8988T (cell line): ENCODE results near the gene TAGLN.
"Not testable (repeated sequence)": the region's sequence is repeated elsewhere in the genome, so short reads cannot be mapped to it uniquely, and the experiment has no call there.

Experiments
- DNase-seq: peaks from one replicate; pipeline ENCODE4 v3.0.0; 2011

The TAGLN gene

DNA sequence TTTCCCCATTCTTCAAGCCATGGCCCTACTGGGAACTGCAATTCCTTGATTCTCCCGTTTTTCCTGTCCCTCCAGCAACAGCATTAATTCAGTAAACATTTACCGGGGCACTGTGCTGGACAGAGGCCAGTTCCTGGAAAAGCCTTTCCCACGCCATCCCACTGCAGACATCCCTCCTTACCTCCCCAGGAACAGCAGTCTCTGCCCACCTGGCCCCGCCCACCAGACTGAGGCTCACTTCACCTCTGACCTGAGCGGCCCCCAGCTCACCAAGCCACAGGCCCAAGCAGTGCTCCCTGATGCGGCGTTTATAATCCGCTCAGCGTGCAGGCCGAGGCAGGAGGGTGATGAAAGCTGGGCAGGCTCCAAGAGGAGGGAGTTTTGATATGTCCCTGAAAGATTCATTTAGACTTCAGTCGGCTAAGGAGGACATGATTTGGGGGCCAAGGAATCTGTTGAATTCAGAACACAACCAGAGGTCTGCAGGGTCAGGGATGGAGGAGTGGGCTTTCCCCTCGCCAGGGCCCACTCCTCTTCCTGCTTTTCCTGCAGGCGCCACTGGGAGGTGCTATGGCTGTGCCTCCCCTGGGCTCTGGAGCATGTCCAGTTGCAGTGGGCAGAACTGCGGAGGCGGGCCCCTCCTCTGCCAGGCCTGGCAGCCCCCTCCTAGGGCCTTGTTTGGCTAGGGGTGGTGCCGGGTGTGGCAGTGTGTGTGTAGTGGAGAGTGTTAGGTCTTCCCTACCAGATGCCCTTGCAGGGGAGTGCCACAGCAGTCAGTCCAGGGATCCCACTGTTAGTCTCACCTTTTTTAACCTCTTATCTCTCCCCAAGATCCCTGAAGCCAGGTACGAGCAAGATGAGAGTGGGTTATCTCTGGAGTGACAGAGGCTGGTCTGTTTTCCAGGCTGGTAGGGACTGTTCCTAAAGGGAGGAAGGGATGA is 1.4 kb upstream of the TAGLN start:
- no peak for DNase-seq

DNA sequence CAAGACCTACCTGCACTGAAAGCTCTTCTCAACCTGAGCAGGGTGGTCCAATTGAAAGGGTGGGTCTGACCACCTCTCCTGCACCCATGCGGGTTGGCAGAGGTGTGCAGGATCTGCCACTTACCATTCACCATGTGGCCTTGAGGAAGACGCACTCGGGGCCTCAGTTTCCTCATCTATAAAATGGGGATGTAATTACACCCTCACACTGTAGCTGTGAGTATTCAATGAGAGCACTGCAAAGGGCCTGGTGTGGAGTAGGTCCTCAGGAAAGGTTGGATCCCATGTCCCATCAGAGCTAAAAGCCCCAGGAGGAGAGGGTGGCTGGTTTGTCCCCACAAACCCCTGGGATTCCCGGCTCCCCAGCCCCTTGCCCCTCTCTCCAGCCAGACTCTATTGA is 557 bp upstream of the TAGLN start:
- no peak for DNase-seq

DNA sequence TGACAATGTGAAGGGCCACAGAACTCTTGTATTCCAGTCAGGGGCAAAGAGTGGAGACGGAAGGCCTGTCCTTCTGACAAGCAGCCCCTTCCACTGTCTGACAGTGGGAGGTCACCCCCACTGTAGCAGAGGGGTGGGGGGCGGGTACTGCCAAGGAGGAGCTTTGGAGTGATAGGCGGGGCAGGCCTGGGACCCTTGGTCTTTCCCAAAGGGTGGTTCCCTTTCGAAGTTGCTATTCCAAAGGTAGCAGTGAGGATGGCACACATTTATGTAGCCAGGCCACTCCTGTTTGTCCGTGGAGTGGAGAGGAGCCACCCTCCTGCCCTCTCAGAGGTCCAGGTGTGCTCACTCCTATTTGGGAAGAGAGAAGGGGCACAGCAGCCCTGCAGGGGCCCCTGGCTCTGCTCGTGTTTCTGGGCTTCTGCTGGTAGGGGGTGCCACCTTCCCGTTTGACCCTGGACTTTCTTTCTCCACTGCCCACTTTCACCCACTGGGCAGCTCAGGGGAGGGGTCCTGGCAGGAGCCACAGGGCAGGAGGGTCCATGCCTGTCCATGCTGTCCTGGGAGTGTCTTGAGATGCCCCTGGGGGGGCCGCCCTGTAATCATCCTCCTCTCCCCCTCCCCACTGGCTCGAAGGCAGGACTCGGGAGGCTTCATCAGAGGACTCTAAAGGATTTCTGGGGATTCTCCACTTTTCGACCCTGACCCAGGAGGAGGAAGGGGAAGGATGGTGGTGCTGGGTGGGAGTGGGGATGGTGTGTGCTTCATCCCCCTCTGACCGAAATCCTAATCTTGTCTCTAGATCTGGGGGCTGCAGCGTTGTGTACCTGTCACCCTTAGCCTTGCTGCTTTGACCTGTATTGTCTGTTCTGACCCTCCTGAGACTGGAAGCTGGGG is 994 bp downstream of the TAGLN start:
- DNase-seq, result no peak

DNA sequence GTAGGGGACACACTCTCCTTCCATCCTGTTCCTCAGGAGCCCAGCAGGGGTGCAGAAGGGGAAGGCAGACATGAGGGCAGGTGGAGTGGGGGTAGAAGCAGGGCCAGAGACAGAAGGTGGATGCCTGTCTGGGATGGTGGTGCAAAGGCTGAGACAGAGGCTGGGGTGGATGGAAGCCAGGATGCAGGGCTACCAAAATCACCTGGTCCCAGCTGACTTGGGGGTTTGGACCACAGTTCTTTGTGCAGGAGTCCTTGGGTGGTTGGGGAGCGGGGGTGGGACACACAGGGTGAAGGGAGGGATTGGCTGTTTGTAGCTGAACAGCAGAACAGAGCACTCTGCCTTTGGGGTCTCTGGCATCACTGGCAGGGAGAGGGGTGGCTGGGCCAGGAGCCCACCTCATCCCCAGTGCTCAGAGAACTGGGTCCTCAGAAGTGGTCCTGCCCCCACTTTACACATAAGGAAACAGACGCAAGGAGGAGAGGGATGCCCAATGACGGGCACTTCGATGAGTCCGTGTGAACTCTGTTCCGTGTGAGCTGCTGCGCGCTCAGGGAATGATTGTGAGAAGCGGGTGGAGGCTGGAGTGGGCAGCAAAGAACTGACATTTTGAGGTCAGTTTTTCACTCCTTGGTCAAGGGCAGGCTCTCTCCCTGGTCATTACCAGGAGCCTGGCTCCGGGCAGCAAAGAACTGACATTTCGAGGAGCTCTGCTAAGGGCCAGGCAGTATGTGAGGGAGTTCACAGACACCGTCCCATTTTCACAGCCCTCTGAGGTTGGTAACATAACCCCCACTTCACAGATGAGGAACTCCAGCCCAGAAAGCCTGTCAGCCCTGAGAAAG is 1.9 kb downstream of the TAGLN start:
- DNase-seq, result no peak

DNA sequence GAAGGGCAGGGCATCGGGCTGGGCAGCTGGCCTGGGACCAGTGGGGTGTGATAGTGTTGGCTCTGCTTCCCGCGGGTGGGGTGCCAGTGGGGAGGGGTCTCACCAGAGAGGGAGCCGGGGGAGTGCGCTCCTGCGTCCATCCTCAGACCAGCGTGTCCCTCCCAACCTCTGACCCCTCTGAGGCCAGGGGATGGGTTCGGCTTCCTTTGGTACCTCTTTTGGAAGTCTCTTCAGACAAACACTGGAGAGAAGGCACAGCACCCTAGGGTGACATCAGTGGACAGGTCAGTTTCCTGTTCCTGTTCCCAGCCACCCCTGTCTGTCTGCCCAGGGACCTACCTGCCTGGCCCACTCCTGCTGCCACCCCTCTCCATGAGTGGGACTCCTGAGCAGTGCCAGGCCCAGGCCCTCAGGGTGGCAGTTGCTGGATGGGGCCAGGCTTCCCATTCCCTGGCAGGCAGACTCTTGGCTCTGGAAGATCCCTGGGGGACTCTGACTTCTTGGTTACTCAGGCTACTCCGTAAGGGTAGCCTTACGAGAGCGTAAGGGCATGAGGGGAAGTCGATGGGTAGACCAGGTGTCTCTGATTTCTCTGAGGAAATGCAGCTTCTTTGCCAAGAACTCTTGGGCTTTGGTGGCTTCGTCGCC is 2.6 kb downstream of the TAGLN start:
- DNase-seq, result no peak

DNA sequence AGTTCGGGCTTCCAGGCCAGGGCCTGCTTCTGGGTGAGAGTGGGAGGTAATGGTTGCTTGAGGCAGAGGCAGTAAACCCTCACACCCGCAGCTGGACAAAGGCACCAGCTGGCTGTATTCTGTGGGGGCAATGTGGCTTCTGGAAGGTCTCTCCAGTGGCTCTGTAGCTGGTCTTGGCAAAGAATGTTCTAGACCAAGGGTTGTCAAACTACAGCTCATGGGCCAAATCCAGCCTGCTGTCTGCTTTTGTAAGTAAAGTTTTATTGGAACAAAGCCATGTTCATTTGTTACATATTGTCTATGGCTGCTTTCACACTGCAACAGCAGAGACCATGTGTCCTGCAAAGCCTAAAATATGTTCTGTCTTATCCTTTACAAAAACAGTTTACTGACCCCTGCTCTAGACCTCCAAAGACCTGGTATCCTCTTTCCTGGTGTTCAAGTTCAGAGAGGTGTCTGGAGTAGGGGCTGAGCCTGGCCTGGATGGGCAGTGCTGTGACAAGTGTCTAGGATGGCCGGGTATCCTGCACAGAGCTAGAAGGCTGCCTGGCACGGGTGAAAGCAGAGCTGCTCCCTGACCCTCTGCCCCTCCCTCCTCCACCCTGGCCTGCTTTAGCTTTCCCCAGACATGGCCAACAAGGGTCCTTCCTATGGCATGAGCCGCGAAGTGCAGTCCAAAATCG is 3.4 kb downstream of the TAGLN start:
- no peak for DNase-seq

DNA sequence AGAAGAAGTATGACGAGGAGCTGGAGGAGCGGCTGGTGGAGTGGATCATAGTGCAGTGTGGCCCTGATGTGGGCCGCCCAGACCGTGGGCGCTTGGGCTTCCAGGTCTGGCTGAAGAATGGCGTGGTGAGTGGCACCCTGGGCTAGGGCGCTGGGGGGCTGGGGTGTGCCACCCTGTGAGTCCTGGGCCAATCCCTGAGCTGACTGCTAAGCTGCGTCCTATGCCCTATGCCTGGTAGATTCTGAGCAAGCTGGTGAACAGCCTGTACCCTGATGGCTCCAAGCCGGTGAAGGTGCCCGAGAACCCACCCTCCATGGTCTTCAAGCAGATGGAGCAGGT is 3.9 kb downstream of the TAGLN start:
- no peak for DNase-seq

DNA sequence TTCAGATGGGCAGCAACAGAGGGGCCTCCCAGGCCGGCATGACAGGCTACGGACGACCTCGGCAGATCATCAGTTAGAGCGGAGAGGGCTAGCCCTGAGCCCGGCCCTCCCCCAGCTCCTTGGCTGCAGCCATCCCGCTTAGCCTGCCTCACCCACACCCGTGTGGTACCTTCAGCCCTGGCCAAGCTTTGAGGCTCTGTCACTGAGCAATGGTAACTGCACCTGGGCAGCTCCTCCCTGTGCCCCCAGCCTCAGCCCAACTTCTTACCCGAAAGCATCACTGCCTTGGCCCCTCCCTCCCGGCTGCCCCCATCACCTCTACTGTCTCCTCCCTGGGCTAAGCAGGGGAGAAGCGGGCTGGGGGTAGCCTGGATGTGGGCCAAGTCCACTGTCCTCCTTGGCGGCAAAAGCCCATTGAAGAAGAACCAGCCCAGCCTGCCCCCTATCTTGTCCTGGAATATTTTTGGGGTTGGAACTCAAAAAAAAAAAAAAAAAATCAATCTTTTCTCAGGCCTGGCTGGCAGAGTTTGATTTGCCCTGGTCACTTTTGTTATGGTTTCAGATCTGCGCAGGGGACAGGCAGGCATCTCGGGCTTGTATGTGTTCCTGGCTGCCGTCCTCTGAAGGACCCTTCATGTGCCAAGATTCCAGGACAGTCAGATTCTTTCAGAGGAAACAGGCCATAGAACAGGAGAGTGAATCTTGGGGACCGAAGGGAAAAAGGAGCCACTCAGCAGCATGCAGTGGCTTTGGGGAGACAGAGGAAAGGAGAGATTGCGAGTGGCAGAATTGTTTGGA is 5.3 kb downstream of the TAGLN start:
- DNase-seq, result no peak

DNA sequence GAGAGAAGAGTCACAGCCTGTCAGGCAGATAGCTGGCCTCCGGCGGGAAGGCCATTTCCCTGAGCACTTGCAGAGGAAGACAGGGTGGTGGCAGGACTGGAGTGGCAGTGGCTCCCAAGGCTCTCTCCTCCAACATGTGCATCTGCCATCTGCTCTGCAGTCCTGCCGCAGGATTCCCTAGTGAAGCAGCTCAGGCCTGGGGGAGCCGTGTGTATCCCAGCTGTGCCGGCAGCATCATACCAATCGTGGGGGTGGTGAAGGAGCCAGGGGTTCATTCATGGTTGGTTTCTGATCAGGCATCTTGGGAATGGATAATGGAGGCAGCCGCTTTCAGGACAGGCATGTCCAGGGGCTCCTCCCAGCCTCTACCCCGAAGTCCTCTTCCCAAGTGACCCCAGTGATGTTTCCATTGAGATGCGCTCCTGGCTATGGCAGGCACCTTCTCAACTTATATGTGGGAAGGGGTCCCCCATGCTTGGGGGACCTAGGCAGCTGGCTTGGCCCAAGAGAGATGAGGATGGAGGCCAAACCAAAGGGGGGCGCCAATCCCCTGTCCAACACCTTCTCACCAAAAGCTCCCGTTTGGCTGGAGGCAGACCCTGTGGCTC is 6.1 kb downstream of the TAGLN start:
- no peak for DNase-seq

DNA sequence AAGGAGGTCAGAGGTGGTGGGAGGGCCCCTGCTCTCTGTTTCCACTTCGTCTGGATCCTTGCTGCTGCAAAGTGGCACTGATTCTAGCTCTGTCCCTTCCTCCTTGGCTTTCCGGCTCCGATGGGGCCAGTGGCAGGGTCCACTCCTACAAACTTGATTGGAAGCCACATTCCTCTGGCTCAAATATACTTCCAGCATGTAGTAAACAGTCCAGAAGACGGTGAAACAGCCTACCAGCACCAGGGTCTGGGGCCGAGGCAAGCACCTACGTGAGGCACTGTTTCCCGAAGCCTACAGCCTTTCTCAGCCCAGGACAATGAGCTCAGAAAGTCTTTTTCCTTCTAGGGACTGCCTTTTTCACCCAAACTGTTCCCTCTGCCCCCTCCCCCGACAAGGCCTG is 6.9 kb downstream of the TAGLN start:
- DNase-seq, result not testable (repeated sequence)

DNA sequence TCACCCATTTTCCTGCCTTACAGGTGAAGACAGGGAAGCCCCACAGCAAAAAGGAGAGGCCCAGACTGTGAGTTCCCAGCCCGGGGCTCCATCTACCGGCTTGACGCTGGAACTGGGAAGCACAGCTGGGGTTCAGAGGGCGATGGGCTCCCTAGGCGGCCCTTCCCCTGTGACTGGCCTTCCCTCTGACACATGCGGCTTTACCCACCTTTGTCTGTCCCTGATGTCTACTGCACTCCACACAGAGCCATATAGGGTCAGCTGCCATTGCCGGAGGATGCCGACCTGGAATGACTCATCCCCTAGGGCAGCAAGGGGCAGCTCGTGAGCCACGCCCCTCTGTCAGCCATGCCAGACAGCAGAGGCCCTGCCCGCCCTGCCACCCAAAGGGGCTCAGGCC is 7.7 kb downstream of the TAGLN start:
- not testable (repeated sequence) for DNase-seq

DNA sequence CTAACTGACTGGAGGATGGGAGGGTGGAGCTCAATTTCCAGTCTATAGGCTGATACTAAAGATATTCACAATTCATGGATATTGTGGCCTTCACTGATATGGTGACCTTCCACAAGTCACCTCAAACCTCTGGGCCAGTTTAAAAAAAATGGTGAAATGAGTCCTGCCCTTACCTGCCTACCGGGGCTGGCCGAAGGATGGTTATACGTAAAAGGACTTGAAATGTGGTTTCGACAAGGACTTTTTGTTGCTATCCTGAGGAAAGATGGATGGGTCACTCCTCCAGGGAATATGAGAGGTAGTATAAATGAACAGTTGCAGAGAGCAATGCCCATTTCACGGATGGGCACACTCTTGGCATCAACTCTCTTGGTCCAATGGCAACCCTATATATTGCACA is 8.3 kb downstream of the TAGLN start:
- not testable (repeated sequence) for DNase-seq

DNA sequence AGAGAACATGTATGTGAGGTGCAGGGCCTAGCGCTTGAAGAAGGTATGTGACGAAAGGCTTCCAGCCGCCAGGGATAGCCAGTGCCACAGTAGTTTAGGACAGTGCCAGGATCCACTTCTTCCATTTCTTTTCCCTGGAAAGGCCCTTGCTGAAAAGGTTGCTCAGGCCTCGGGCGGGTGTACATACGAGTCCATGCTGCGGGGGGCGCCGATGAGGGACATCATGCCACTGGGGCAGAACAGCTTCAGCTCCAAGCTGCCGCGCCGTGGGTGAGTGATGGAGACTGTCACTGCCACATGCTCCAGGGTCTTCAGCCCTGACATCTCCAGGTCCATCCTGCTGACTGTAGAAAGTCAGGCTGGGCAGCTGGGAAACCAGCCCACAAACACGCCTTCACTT is 9.5 kb downstream of the TAGLN start:
- DNase-seq, result not testable (repeated sequence)

DNA sequence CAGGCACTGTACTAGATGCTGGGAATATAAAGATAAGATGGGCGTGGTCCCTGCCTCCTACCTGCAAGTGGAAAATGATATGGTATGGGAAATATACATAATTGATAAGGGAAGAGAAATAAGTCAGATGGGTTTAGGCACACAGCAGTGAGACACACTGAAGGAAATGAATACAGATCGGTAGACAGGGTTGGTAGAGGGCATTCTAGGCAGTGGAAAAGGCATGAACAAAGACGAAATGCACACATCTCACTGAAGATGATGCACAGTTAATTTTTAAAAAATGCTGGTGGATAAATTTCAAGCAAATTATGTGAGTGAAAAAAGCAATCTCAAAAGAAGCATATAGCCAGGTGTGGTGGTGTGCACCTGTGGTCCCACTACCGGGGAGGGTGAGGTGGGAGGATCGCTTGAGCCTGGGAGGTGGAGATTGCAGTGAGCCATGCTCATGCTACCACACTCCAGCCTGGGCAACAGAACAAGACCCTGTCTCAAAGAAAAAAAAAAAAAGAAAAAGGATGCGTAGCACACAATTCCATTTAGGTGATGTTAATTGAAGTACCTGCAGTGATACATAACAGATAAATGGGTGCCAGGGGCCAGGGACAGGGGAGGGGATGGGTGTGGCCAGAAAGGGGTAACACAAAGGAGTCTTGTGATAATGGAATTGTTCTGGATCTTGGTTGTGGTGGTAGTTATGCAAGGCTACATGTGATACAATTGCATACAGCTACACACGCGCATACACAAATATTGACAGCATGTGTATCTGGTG is 10.4 kb downstream of the TAGLN start:
- DNase-seq, result not testable (repeated sequence)

DNA sequence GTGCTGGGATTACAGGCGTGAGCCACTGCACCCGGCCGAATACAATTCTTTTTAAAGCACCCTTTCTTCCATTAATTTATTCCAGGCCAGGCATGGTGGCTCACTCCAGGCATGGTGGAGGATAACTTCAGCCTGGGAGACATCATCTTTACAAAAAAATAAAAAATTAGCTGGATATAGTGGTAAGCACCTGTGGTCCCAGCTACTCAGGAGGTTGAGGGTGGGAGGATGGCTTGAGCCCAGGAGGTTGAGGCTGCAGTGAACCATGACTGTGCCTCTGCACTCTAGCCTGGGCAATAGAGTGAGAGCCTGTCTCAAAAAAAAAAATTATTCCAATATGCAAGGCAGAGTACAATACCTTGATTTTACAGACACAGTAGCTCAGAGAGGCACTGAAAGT is 11.4 kb downstream of the TAGLN start:
- no peak for DNase-seq

DNA sequence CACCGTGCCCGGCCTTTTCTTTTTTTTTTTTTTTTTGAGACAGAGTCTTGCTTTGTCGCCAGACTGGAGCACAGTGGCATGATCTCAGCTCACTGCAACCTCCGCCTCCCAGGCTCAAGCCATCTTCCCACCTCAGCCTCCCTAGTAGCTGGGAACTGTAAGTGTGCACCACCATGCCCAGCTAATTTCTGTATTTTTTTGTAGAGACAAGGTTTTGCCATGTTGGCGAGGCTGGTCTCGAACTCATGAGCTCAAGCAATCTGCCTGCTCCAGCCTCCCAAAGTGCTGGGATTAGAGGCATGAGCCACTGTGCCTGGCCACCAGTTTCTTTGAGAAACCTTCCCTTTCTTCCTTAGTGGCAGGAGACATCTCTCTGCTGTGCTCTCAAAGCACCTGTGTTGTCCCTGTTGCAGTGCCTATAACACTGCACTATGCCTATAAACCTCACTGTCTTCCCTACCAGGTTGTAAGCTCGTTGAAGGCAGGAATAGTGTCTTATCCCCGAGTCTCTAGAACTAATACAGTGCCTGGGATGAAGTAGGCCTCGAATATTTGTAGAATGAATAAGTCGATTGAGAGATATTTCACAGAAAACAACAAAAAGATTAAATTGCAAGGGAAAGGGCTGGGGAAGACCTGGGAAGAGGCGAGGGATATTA is 13.7 kb downstream of the TAGLN start:
- DNase-seq, result no peak

DNA sequence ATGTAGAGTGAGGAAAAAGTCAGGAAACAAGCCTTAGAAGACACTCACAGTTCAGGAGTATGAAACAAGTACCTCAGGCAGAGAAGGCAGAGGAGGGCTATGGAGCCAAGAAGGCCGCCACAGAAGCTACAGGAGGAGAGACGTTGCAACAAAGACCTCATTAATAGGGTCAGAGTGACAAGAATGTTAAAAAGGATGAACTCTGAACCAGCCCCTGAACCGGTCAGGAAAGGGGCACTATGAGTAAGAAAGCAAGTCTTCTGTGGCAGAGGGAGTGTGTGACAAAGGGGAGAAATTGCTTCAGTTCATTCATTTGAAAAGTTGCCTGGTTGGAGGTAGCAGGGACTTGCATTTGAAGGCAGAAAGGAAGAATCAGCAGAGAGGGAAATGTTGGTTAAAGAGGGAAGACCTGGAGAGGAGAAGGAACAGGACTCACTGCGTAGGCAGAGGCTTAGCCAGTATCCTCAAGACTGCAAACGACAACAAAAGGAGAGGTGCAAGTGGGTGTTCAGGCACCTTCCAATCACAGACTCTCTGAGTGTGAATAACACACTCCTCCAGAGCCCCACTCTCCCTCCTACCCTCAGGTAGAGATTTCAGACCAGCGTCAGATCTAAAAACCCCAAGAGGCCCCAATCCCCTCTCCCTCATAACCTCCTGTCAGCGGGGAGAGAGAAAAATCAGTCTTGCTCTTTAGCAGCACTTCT is 15.4 kb downstream of the TAGLN start:
- DNase-seq, result no peak
